Upper lobe of right lung (tissue), 1 donor: Measurements from ENCODE around the gene FYCO1. TPM values are rescaled to one million over a fixed set of nuclear protein-coding genes. Genes with fewer than 3 reads are reported as not detected.

Experiments
- ATAC-seq: fragments of 200-7000 bp; cut with Tn5 transposase; one replicate; pipeline ENCODE4 v1.9.1; 2020; ENCODE audit warnings: mild to moderate bottlenecking, moderate library complexity
- DNase-seq: peaks from one replicate; pipeline ENCODE4 v3.0.0-alpha.2; 2020
- H3K27ac ChIP-seq: fragments of 200-600 bp; one replicate; pipeline ENCODE4 v1.8.0; 2022
- H3K27me3 ChIP-seq: fragments of 200-600 bp; one replicate; pipeline ENCODE4 v1.8.0; 2022; ENCODE audit warnings: mild to moderate bottlenecking
- H3K36me3 ChIP-seq: fragments of 200-600 bp; one replicate; pipeline ENCODE4 v1.8.0; 2022
- H3K4me1 ChIP-seq: fragments of 200-600 bp; one replicate; pipeline ENCODE4 v1.8.0; 2022
- H3K4me3 ChIP-seq: fragments of 200-600 bp; one replicate; pipeline ENCODE4 v1.8.0; 2022; ENCODE audit warnings: mild to moderate bottlenecking
- H3K9me3 ChIP-seq: fragments of 200-600 bp; one replicate; pipeline ENCODE4 v1.8.0; 2022
- intact Hi-C: fragments of 100-400 bp; cut with DNase I; formaldehyde crosslinking; loops from one replicate; pipeline ENCODE4 v1.11.0; 2022
- total RNA-seq: library from RNA; stranded (reverse); fragmentation: NEBNext Ultra II Directional; extraction: Animal tissue kit (Norgen Biotek cat#: 25700); gene quantifications from one replicate; pipeline ENCODE4 v1.2.1, GENCODE V29; 2021
- TF ChIP-seq, protein P1 (sequence below): fragments of 200-600 bp; IDR thresholded peaks from one replicate; pipeline ENCODE4 v1.8.0; 2022; ENCODE audit warnings: antibody characterized with exemption
- donor health status: DM: no; HTN: yes; CAD: no; lungs with severe emphysema.

FYCO1 gene
- total RNA-seq, 1 donor from 2014 or later = 47.3 TPM

DNA sequence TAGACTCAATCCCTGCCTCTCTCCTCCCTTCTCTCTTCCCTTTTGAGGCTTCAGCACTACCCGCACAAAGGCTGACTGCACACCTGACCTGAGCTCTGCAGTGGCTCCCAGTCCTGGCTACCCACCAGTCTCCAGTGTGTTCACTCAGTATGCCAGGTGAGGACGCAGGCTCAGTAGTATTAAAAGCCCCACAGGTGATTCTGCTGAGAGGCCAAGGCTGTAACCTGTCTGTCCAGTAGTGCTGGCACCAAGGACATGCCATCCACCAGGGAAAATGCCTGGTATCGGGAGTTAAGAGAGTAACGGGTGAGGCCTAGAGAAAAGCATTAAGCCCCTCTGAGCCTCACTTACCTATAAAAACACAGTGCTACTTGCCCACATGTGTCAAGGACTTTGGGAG is 20.9 kb downstream of the FYCO1 start:
- Histone ChIP-seq H3K4me1 (peaks cover 16% of the 10 kb centered on the region), H3K27me3 (no peaks in the 10 kb centered on the region), H3K4me3 (no peak overlapping the region), H3K36me3 (peaks cover 59% of the 10 kb centered on the region), H3K9me3 (no peaks in the 10 kb centered on the region), H3K27ac (no peak overlapping the region)
- TF ChIP-seq, protein P1, sequence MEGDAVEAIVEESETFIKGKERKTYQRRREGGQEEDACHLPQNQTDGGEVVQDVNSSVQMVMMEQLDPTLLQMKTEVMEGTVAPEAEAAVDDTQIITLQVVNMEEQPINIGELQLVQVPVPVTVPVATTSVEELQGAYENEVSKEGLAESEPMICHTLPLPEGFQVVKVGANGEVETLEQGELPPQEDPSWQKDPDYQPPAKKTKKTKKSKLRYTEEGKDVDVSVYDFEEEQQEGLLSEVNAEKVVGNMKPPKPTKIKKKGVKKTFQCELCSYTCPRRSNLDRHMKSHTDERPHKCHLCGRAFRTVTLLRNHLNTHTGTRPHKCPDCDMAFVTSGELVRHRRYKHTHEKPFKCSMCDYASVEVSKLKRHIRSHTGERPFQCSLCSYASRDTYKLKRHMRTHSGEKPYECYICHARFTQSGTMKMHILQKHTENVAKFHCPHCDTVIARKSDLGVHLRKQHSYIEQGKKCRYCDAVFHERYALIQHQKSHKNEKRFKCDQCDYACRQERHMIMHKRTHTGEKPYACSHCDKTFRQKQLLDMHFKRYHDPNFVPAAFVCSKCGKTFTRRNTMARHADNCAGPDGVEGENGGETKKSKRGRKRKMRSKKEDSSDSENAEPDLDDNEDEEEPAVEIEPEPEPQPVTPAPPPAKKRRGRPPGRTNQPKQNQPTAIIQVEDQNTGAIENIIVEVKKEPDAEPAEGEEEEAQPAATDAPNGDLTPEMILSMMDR = no peak
- intact Hi-C loops = no loop called here
- ATAC-seq (no peak), DNase-seq (no peak)

DNA sequence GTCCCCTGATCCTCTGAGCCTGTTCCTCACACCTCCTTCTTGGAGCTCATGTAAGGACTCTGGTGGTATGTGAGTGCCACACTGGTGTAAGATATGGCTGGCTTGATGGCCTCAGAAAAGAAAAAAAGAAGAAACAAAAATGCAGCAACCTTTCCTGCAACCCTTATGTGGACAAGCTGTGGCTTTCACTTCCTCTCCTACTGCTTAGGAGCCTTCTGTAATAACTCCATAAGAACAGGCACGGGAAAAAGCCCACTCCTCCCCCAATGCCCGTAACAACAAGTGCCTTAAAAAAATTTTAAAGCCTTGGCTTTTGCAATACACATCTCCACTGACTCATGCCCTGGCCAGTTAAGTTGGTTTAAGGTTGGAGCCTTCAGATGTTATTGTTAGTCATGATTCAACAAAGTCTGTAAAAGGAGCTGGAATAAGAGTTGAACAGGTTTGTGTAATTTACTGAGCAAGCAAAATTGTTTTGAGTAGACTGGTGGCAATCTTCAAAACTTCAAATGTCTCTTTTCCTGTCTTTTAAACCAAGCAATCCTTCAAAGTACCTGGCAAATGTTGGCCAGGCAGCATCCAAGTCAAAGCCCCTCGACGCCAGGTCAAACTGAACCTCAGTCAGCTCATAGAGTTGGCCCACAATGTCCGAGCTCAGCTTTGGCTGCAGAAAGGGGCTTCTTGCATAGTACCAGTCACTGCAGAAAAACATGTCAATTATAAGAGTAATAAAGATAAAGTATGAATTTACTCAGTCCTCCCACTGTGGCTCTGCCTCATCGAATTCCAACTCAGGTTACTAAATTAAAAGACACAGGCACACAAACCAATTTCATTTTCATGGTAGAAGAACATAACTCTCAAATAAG is 22.9 kb downstream of the FYCO1 start:
- H3K27me3 ChIP-seq = no peaks in the 10 kb centered on the region
- intact Hi-C loops = no loop called here
- TF ChIP-seq, protein P1 = no peak
- H3K36me3 ChIP-seq = peaks cover 64% of the 10 kb centered on the region
- no peaks in the 10 kb centered on the region for H3K9me3 ChIP-seq
- peak; percentile 90 for ATAC-seq
- DNase-seq = no peak
- peaks cover 9% of the 10 kb centered on the region for H3K4me1 ChIP-seq
- no peak overlapping the region for H3K4me3 ChIP-seq
- H3K27ac ChIP-seq = peak overlapping the region; percentile 69

DNA sequence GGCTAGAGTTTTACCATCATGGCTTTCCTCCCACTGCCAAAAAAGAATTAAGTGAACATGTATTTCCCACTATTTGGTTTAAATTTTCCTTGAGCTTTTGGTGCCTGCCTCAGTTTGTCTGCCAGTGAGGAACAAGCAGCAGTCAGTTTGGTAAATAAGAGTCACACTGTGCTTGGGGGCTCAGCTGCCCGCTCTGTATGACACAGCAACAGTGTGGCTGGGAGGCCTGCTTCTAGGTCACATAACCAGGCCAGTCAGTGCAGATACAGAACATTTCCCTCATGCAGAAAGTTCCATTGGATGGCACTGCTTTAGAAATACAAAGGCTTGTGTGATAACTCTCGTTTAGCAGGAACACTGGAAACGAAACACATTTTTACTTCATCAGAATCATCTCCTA is 25.7 kb downstream of the FYCO1 start:
- ATAC-seq = no peak
- intact Hi-C loops = no loop called here
- no peak for DNase-seq
- Histone ChIP-seq H3K4me1 (peaks cover 25% of the 10 kb centered on the region), H3K4me3 (no peak overlapping the region), H3K9me3 (no peaks in the 10 kb centered on the region), H3K27ac (no peak overlapping the region), H3K27me3 (no peaks in the 10 kb centered on the region), H3K36me3 (peaks cover 84% of the 10 kb centered on the region)
- TF ChIP-seq, protein P1 = no peak

DNA sequence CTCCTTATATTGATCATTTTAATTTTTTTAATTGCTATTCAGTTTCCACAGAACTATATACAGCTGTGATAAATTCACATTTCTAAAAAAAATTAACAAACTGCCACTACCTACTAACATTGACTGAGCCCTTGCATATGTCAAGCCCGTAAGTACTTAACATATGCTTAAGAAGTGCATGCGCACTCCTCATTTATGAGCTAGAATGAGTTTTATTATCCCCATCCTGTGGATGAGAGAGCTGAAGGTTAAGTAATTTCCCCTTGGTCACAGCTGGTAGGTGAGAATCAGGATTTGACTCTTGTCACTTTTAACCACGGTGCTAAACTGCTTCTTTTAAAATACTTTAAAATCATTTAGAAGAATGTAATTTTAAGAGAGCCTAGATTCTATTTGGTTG is 26.5 kb downstream of the FYCO1 start:
- H3K27me3 ChIP-seq = no peaks in the 10 kb centered on the region

DNA sequence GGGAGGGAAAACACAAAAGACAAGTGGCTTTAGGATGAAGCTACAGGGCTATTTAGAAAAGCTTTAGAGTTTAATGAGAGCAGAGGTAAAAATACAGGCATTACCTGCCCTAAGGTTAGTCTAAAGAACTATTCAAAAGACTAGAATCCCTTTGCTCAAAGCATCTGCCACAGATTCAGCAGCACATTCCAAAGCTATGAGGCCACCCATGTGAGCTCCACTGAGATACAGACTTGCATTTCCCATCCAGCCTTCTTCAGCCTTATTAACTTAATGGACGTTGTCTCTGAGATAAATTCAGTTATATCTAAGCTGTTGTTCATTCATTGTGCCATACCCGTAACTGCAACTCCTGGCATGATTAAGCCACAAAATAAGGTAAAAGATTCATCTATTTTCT is 26.9 kb downstream of the FYCO1 start:
- Histone ChIP-seq H3K27me3 (no peaks in the 10 kb centered on the region), H3K9me3 (no peaks in the 10 kb centered on the region), H3K4me1 (peaks cover 25% of the 10 kb centered on the region), H3K36me3 (peaks cover 84% of the 10 kb centered on the region), H3K27ac (no peak overlapping the region), H3K4me3 (no peak overlapping the region)
- no peak for DNase-seq
- ATAC-seq = no peak
- intact Hi-C loops = no loop called here
- TF ChIP-seq, protein P1 = no peak

More for the DNA sequence above, 26.5 kb downstream of the FYCO1 start:
- Histone ChIP-seq H3K27ac (no peak overlapping the region), H3K36me3 (peaks cover 84% of the 10 kb centered on the region), H3K9me3 (no peaks in the 10 kb centered on the region), H3K4me3 (no peak overlapping the region), H3K4me1 (peaks cover 25% of the 10 kb centered on the region)
- ATAC-seq (no peak), DNase-seq (no peak)
- intact Hi-C loops = no loop called here
- TF ChIP-seq, protein P1 = no peak
